NCI-H226 (cell line): ENCODE data around the gene MYO1H.
"Not testable (repeated sequence)": the region's sequence is repeated elsewhere in the genome, so short reads cannot be mapped to it uniquely, and the experiment has no call there.

Experiments used
- DNase-seq: peaks from one replicate; pipeline ENCODE4 v3.0.0-alpha.2; 2015

The MYO1H gene

GRCh38 chr12:109347589-109347988 is at the start of gene MYO1H:
TSS of gene MYO1H (plus strand) at chr12:109347900. CDS start at chr12:109347961, 61 bp downstream.
- no peak for DNase-seq

GRCh38 chr12:109299849-109300248 is 47.9 kb upstream of the MYO1H start:
- no peak for DNase-seq

- DNase-seq: peak; percentile 64
Measured at GRCh38 chr12:109301643-109302168, 46.0 kb upstream of the MYO1H start.

- no peak for DNase-seq
Measured at GRCh38 chr12:109302358-109302757, 45.3 kb upstream of the MYO1H start.

- DNase-seq: no peak
Measured at GRCh38 chr12:109302770-109303169, 44.9 kb upstream of the MYO1H start.

GRCh38 chr12:109304485-109304884 is 43.2 kb upstream of the MYO1H start:
- DNase-seq: no peak

- DNase-seq: no peak
Measured at GRCh38 chr12:109305547-109305946, 42.2 kb upstream of the MYO1H start.

GRCh38 chr12:109307051-109307450 is 40.6 kb upstream of the MYO1H start:
- DNase-seq: no peak

- DNase-seq: no peak
Measured at GRCh38 chr12:109308534-109309380, 38.9 kb upstream of the MYO1H start, which contains the start of gene FOXN4. TSS of gene FOXN4 (minus strand) at chr12:109309284. CDS start at chr12:109308321, 963 bp downstream.

GRCh38 chr12:109309381-109310246 is 38.1 kb upstream of the MYO1H start:
- DNase-seq: no peak

GRCh38 chr12:109310247-109311125 is 37.2 kb upstream of the MYO1H start:
- no peak for DNase-seq

GRCh38 chr12:109321294-109321693 is 26.4 kb upstream of the MYO1H start:
- DNase-seq: not testable (repeated sequence)

GRCh38 chr12:109329003-109329402 is 18.7 kb upstream of the MYO1H start:
- no peak for DNase-seq

- no peak for DNase-seq
Measured at GRCh38 chr12:109329686-109330085, 18.0 kb upstream of the MYO1H start.

GRCh38 chr12:109330282-109331230 is 17.1 kb upstream of the MYO1H start:
- DNase-seq: no peak

- no peak for DNase-seq
Measured at GRCh38 chr12:109331301-109331952, 16.3 kb upstream of the MYO1H start.

GRCh38 chr12:109334887-109335286 is 12.8 kb upstream of the MYO1H start:
- DNase-seq: no peak

- no peak for DNase-seq
Measured at GRCh38 chr12:109336593-109336992, 11.1 kb upstream of the MYO1H start.

- no peak for DNase-seq
Measured at GRCh38 chr12:109343677-109344076, 4.0 kb upstream of the MYO1H start.

GRCh38 chr12:109345428-109345827 is 2.3 kb upstream of the MYO1H start:
- DNase-seq: no peak

GRCh38 chr12:109346920-109347319 is 780 bp upstream of the MYO1H start:
- DNase-seq: no peak
